T-helper 1 cell treated with Interleukin-12 subunit alpha and Interleukin-12 subunit beta and Interleukin-4 antibody, amounts not matched to agents 30 μg/mL and 1 μg/mL, for 36 hours (primary cell): ENCODE data around the gene ITIH5.
"Not testable (repeated sequence)": the region's sequence is repeated elsewhere in the genome, so short reads cannot be mapped to it uniquely, and the experiment has no call there.

Source experiments
- H3K27ac Mint-ChIP-seq: one replicate; pipeline ENCODE4 v1.8.0; 2021; ENCODE audit warnings: mild to moderate bottlenecking, mixed read lengths
- H3K27me3 Mint-ChIP-seq: one replicate; pipeline ENCODE4 v1.8.0; 2021; ENCODE audit warnings: low read depth, mixed read lengths
- H3K36me3 Mint-ChIP-seq: one replicate; pipeline ENCODE4 v1.8.0; 2021; ENCODE audit warnings: low read depth, mixed read lengths
- H3K4me1 Mint-ChIP-seq: one replicate; pipeline ENCODE4 v1.8.0; 2021; ENCODE audit warnings: low read depth, mixed read lengths
- H3K4me3 Mint-ChIP-seq: one replicate; pipeline ENCODE4 v1.8.0; 2021; ENCODE audit warnings: mild to moderate bottlenecking, moderate library complexity, mixed read lengths
- H3K9me3 Mint-ChIP-seq: one replicate; pipeline ENCODE4 v1.8.0; 2021; ENCODE audit warnings: mixed read lengths

ITIH5 gene

DNA sequence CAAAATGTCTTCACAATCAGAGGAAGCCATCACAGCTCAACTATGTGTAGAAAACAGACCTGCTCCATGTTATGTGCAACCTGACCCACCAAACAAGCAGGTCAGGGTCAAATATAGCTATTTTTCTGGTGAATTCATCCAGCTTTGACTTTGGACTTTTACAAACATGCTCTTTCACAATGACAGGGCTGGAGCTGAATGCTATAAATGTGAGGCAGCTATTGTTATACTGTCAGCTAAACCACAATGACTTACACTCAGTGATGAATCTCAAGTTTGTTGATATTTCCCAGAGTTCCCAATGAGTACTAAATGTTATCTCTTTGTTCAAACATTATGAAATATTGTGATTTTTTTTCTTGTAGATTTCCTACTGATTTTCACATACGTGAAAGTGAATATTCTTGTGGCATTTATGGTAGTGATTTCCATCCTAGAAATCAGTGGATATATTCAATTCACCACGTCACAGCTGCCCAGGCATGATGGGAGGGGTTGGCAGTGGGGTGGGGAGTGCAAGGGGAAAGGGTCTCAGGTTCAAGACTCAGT, 33.9 kb upstream of the ITIH5 start:
- H3K36me3 Mint-ChIP-seq, result no peaks in the 10 kb centered on the region
- H3K27ac Mint-ChIP-seq, result no peak overlapping the region
- no peaks in the 10 kb centered on the region for H3K4me1 Mint-ChIP-seq
- peaks cover 18% of the 10 kb centered on the region for H3K27me3 Mint-ChIP-seq
- H3K9me3 Mint-ChIP-seq, result no peaks in the 10 kb centered on the region
- no peak overlapping the region for H3K4me3 Mint-ChIP-seq

DNA sequence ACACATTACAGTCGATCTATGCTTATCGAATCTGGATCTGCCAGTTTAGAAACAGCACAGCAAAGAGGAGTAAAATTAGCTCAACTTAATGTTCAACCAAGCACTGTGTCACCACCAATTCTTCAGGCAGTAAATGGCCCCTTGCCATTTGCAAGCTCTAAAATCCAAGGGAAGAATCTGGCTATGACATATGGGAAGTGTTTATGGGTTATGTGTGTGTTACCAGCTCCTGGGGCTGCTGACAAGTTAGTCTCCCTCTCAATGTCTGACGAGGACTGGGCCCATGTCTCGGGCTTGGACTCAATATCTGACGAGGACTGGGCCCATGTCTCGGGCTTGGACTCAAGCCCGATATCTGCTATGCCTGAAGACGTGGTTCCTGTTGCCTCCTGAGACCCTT, 30.7 kb upstream of the ITIH5 start:
- H3K27ac Mint-ChIP-seq, result no peak overlapping the region
- peaks cover 5% of the 10 kb centered on the region for H3K4me1 Mint-ChIP-seq
- no peak overlapping the region for H3K4me3 Mint-ChIP-seq
- peaks cover 12% of the 10 kb centered on the region for H3K9me3 Mint-ChIP-seq
- H3K36me3 Mint-ChIP-seq, result peaks cover 7% of the 10 kb centered on the region
- peaks cover 3% of the 10 kb centered on the region for H3K27me3 Mint-ChIP-seq

DNA sequence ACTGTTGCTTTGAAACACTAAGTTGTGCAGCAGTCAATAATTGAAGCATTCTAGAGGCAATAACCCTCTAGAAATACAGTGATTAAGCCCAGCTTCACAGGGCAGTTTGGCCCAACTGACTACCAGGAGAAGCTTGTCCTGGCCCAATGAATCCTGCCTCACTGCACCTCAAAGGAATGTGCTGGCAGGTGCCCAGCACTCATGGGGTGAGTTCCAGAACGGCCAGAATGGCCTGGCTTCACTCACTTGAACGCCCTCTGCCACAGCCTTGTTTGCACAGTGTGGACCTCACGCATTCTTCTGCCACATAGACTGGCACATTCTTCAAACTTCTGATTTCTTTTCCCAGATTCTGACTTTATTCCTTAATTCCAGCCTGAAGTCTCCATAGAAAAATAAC, 29.8 kb upstream of the ITIH5 start:
- H3K4me1 Mint-ChIP-seq, result peaks cover 7% of the 10 kb centered on the region
- no peaks in the 10 kb centered on the region for H3K27me3 Mint-ChIP-seq
- H3K9me3 Mint-ChIP-seq, result peaks cover 21% of the 10 kb centered on the region
- H3K27ac Mint-ChIP-seq, result no peak overlapping the region
- peaks cover 8% of the 10 kb centered on the region for H3K36me3 Mint-ChIP-seq
- no peak overlapping the region for H3K4me3 Mint-ChIP-seq

DNA sequence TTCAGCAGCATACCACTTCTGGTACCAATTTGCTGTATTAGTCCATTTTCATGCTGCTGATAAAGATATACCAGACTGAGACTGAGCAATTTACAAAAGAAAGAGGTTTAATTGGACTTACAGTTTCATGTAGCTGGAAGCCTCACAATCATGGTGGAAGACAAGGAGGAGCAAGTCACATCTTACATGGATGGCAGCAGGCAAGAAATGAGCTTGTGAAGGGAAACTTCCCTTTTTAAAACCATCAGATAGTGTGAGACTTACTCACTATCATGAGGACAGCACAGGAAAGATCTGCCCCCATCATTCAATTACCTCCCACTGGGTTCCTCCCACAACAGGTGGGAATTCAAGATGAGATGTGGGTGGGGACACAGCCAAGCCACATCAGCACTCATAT, 26.4 kb upstream of the ITIH5 start:
- peaks cover 15% of the 10 kb centered on the region for H3K4me1 Mint-ChIP-seq
- H3K27me3 Mint-ChIP-seq, H3K27ac Mint-ChIP-seq, H3K4me3 Mint-ChIP-seq: not testable (repeated sequence)
- peaks cover 44% of the 10 kb centered on the region for H3K9me3 Mint-ChIP-seq
- H3K36me3 Mint-ChIP-seq, result peaks cover 11% of the 10 kb centered on the region

DNA sequence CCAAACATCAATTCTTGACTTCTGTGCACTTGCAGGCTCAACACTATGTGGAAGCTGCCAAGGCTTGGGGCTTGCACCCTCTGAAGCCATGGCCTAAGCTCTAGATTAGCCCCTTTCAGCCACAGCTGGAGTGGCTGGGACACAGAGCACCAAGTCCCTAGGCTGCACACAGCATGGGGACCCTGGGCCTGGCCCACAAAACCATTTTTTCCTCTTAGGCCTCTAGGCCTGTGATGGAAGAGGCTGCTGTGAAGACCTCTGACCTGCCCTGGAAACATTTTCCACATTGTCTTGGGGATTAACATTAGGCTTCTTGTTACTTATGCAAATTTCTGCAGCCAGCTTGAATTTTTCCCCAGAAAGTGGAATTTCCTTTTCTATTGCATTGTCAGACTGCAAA, 25.6 kb upstream of the ITIH5 start:
- H3K27me3 Mint-ChIP-seq, H3K27ac Mint-ChIP-seq, H3K4me3 Mint-ChIP-seq: not testable (repeated sequence)
- Mint-ChIP-seq H3K9me3 (peaks cover 44% of the 10 kb centered on the region), H3K4me1 (peaks cover 15% of the 10 kb centered on the region), H3K36me3 (peaks cover 11% of the 10 kb centered on the region)

DNA sequence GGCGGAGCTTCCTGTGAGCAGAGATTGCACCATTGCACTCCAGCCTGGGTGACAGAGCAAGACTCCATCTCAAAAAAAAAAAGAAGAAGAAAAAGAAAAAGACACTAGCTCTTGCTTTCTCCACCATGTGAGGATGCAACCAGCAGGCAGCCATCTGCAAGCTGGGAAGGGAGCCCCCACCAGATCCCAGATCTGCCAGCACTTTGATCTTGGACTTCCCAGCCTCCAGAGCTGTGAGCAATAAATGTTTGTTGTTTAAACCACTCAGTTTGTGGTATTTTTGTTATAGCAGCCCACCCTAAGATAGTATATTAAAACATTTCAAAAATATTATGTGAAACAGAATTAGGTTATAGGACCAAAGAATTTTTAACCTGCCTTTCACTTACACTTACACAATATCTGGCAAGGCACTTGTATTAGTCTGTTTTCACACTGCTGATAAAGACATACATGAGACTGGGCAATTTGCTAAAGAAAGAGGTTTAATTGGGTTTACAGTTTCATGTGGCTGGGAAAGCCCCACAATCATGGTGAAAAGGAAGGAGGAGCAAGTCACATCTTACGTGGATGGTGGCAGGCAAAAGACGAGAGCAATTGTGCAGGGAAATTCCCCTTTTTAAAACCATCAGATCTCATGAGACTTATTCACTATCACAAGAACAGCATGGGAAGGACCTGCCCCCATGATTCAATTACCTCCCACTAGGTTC, 24.3 kb upstream of the ITIH5 start:
- peak overlapping the region; percentile 53 for H3K27ac Mint-ChIP-seq
- peaks cover 20% of the 10 kb centered on the region for H3K4me1 Mint-ChIP-seq
- not testable (repeated sequence) for H3K27me3 Mint-ChIP-seq, H3K4me3 Mint-ChIP-seq
- peaks cover 11% of the 10 kb centered on the region for H3K36me3 Mint-ChIP-seq
- peaks cover 44% of the 10 kb centered on the region for H3K9me3 Mint-ChIP-seq

DNA sequence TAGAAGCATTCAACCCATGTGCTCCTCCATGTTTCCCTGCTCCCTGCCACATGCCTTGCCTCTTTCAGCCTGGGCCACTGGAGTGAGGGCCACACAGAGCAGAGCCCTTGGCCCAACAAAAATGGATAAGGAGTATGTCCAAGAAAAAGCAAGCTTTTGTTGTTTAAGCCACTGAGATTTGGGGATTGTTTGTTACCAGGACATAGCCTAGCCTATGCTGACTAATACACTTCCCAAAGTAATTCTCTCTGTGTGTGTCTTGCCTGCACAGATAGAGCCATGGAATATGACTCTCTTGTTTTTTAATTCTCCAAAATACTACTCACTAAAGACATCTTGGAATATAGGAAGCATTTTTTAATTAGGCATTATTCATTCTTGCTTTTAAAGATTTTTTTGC, 22.8 kb upstream of the ITIH5 start:
- peaks cover 44% of the 10 kb centered on the region for H3K9me3 Mint-ChIP-seq
- H3K4me3 Mint-ChIP-seq, result no peak overlapping the region
- H3K36me3 Mint-ChIP-seq, result peaks cover 11% of the 10 kb centered on the region
- peaks cover 7% of the 10 kb centered on the region for H3K27me3 Mint-ChIP-seq
- peaks cover 20% of the 10 kb centered on the region for H3K4me1 Mint-ChIP-seq
- no peak overlapping the region for H3K27ac Mint-ChIP-seq

DNA sequence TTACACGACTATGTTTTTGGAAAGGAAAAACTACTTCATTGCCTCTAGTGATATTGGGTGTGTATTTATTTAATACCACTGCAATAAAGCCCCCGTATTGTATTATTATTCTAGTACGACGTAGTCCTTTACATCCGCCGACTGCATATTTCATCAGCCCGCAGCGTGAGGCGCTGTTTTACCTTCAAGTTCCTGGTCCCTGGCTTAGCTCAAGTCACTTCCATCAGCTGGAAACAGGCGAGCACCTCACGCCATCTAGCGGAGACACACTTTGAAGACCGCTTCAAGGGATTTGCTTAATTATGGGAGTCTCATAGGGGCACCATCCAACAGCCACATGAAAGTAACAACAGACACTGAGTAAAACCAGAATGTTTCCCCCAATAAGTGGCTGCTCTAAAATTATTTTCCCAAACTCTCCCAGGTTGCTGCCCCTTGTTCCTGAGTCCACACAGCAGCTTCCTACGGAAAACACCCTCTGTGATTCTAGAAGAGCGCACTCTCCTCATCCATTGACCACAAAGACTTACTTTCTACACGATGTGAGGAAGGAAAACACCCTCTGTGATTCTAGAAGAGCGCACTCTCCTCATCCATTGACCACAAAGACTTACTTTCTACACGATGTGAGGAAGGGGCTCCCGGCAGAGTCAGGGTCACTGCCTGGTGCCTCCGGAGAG, 20.6 kb upstream of the ITIH5 start:
- peaks cover 4% of the 10 kb centered on the region for H3K36me3 Mint-ChIP-seq
- H3K9me3 Mint-ChIP-seq, result peaks cover 31% of the 10 kb centered on the region
- no peak overlapping the region for H3K27ac Mint-ChIP-seq
- peaks cover 24% of the 10 kb centered on the region for H3K27me3 Mint-ChIP-seq
- H3K4me1 Mint-ChIP-seq, result peaks cover 15% of the 10 kb centered on the region
- H3K4me3 Mint-ChIP-seq, result no peak overlapping the region

DNA sequence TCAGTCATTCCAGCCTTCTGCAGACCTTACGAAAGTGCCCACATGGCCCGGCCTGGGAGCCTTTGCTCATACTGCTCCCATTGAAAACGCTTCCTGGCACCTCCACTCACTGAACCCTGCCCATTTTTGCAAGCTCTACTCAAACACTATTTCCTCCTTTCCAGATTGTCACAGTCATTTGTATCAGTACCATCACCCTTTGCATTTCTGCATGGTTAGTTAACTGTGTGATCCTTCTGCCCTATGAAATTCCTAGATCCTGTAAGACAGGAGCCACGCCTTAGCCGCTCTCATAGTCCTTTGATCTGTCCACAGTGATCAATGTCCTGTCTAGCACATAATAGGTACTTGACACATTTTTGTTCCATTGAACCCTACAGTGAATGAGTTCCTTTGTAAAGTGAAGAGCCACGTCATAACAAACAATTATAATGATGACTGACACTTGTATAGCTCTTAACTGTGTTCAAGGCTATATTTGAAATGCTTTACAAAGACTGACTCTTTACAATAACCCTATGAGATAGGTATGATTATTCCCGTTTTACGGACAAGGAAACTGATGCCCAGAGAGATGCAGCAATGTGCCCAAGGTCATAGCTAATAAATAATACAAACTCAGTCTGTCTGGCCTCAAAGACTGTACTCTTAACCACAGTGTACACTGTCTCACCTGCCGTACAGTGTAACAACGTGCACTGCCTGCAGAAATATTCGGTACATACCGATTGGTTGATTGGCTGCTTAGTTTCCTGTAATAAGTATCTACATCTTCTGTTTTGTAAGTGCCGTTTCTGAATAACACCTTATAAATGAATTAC, 19.8 kb upstream of the ITIH5 start:
- peaks cover 23% of the 10 kb centered on the region for H3K9me3 Mint-ChIP-seq
- H3K27ac Mint-ChIP-seq, result no peak overlapping the region
- peaks cover 26% of the 10 kb centered on the region for H3K27me3 Mint-ChIP-seq
- H3K4me1 Mint-ChIP-seq, result peaks cover 13% of the 10 kb centered on the region
- H3K4me3 Mint-ChIP-seq, result no peak overlapping the region
- peaks cover 3% of the 10 kb centered on the region for H3K36me3 Mint-ChIP-seq

DNA sequence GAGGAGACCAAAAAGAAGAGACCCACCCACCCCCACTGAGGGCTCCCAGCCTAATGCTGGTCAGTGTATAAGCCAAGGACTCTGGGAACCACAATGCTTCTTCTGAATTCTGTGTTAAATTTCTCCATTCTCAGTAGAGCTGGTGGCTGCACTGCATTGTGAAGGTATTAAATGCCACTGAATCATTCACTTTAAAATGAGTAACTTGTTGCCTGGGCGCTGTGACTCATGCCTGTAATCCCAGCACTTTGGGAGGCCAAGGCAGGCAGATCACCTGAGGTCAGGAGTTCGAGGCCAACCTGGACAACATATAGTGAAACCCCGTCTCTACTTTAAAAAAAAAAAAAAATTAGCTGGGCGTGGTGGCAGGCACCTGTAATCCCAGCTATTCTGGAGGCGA, 13.3 kb upstream of the ITIH5 start:
- not testable (repeated sequence) for H3K4me3 Mint-ChIP-seq, H3K36me3 Mint-ChIP-seq, H3K4me1 Mint-ChIP-seq, H3K9me3 Mint-ChIP-seq, H3K27ac Mint-ChIP-seq
- peaks cover 34% of the 10 kb centered on the region for H3K27me3 Mint-ChIP-seq

DNA sequence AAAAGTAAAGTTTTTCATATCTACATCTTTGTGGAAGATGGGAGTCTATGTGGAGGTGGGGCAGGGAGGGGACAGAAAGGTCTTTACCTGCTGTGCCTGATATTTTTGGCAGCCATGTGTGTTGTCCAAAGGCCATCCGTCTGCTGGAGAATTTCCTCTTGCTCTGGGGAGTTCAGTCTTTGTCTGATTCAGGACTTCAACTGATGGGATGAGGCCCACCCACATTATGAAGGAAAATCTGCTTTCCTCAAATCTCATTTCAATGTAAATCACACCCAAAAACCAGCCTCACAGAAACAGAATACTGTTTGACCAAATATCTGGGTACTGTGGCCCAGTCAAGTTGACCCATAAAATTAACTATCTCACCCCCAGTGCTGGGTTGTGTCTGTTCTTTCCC, 12.5 kb upstream of the ITIH5 start:
- Mint-ChIP-seq H3K27ac (no peak overlapping the region), H3K4me1 (no peaks in the 10 kb centered on the region), H3K9me3 (no peaks in the 10 kb centered on the region), H3K27me3 (peaks cover 30% of the 10 kb centered on the region), H3K36me3 (no peaks in the 10 kb centered on the region), H3K4me3 (no peak overlapping the region)

DNA sequence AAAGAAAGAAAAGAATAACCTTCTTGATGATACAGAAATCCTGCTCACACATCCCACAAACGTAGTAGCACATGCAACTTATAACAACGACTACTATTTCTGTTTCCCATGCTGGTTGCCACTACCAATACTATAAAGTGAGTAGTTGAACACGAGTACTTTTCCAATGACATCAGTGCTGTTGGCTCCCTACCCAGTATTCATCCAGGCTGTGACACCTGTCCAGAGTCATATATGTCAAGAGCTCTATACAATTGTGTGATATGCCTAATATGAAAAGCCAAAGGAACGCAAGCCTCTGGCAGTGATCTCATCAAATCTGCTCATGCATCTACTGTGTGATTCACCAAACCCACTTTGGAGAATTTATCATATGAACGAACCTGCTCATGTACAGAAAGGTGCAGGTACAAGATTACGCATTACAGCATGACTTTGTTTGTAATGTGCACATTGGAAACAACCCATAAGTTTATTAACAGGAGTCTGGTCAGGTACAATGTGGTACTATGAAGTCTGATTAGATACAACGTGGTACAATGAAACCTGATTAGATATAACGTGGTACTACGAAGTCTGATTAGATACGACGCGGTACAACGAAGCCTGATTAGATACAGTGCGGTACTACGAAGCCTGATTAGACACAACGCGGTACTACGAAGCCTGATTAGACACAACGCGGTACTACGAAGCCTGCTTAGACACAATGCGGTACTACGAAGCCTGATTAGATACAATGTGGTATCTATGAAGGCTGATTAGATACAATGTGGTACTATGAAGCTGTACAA, 5.8 kb upstream of the ITIH5 start:
- Mint-ChIP-seq H3K4me1 (peaks cover 1% of the 10 kb centered on the region), H3K4me3 (no peak overlapping the region), H3K27me3 (peaks cover 53% of the 10 kb centered on the region), H3K9me3 (no peaks in the 10 kb centered on the region), H3K36me3 (no peaks in the 10 kb centered on the region), H3K27ac (no peak overlapping the region)

DNA sequence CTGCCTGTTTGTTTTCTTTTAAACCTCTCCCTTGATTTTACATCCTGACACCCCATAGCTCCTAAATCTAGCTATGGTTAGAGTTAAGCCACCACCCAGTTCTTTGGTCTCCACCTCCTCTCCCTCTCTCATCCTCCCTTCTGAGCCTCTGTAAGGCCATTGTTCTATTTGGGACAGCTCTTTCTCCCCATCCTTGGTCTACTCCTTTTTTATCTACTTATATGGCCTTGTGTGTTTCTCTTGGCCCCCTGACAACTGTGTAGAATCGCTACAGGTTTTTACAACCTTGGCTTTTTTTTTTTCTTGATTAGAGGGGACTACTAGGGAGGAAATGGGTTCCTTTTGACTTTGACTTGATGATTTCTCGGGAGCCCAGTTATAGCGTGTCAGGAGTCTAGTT, 3.4 kb upstream of the ITIH5 start:
- H3K27me3 Mint-ChIP-seq, result peaks cover 59% of the 10 kb centered on the region
- H3K4me3 Mint-ChIP-seq, result no peak overlapping the region
- no peaks in the 10 kb centered on the region for H3K9me3 Mint-ChIP-seq
- no peak overlapping the region for H3K27ac Mint-ChIP-seq
- peaks cover 6% of the 10 kb centered on the region for H3K4me1 Mint-ChIP-seq
- H3K36me3 Mint-ChIP-seq, result no peaks in the 10 kb centered on the region
